ENCODE measurements around the gene ATXN1.

GRCh38 chr6:16712255-16712930, 48.9 kb downstream of the ATXN1 start:
- TF ChIP-seq CTCF (IDR thresholded peaks at IDR 0.05; ENCODE audit: insufficient read depth, low read length) (no peak), POLR2AphosphoS5 (IDR thresholded peaks at IDR 0.05; ENCODE audit: low read depth) (no peak), GABPA (IDR thresholded peaks at IDR 0.05; ENCODE audit: low read depth) (no peak), REST (IDR thresholded peaks at IDR 0.05; ENCODE audit: insufficient replicate concordance, low read depth) (no peak), SPI1 (IDR thresholded peaks at IDR 0.05; ENCODE audit: borderline replicate concordance, low read depth) (0 out of 2 replicates have a peak, but pooled peaks have one; percentile 14)

Measured in HL-60 (cell line).